GM21515 (cell line): ENCODE results near the gene NUDT3.
"Not testable (repeated sequence)": the region's sequence is repeated elsewhere in the genome, so short reads cannot be mapped to it uniquely, and the experiment has no call there.

Experiments
- ATAC-seq: cut with Tn5 transposase; IDR thresholded peaks from one replicate; pipeline ENCODE4 v1.9.1; 2021; ENCODE audit not compliant: unreplicated experiment

Gene NUDT3

DNA sequence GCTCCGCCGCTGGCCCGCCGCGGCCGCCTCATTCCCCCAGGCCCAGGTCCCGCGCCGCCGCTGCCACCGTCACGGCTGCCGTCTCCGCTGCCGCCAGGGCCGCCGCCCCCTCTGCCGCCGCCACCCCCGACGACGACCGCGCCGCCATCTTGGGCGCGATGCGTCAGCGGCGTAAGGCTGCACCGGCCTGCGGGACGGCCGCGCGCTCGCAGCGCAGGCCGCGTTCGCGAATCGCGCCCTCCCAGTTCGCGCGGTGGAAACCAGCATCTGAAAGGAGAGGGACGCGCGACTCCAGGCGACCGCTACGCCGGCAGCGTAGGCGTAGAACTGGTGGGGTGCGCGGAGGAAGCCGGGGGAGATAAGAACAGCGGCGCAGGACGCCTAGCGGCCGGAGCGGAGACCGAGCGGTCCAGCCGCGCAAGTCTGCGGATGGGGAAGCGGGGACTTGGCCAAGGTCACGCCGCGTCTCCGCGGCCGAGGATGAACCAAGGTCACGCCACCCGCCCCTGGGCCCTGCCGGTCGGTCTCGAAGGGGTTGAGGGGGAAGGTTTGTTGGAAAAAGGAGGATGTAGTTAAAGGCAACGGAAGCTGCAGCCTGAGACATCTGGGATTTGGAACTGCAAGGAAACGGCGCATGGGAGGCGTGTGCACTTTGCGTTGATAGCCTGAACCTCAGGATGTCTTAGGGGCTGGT lies at the start of gene NUDT3:
Gene NUDT3, minus strand, starts transcription at position 173 of the 694 bp plus-strand sequence. CDS start 307 bp downstream, outside the sequence.
- peak; percentile 88 for ATAC-seq

DNA sequence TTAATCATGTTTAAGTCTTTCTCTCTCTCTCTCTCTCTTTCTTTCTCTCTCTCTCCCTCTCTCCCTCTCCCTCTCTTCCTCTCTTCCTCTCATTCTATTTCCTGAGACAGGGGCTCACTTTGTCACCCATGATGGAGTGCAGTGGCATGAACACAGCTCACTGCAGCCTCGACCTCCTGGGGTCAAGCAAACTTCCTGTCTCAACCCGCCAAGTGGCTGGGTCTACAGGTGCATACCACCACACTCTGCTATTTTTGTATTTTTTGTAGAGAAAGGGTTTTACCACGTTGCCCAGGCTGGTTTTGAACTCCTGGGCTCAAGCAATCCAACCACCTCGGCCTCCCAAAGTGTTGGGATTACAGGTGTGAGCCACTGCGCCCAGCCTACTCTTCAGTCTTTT lies 49.1 kb upstream of the NUDT3 start:
- ATAC-seq: no peak

DNA sequence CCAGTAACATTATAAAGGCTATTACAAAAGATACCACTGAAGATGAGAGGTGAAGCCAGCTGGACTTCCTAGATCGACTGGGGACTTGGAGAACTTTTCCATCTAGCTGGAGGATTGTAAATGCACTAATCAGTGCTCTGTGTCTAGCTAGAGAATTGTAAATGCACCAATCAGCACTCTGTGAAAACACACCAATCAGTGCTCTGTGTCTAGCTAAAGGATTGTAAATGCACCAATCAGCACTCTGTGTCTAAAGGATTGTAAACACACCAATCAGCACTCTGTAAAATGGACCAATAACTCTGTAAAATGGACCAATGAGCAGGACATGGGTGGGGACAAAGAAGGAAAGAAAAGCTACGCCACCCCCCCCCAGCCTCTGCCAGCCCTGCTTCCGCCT lies 47.0 kb upstream of the NUDT3 start:
- ATAC-seq: no peak

DNA sequence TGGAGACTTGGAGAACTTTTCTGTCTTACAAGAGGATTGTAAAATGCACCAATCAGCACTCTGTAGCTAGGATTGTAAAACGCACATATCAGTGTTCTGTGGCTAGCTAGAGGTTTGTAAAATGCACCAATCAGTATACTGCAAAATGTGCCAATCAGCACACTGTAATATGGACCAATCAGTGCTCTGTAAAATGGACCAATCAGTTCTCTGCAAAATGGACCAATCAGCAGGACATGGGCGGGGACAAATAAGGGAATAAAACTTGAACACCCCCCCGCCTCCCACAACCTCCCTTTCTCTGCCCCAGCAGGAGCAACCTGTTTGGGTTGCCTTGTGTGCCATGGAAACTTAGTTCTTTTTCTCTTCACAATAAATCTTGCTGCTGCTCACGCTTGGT lies 46.2 kb upstream of the NUDT3 start:
- ATAC-seq: no peak

DNA sequence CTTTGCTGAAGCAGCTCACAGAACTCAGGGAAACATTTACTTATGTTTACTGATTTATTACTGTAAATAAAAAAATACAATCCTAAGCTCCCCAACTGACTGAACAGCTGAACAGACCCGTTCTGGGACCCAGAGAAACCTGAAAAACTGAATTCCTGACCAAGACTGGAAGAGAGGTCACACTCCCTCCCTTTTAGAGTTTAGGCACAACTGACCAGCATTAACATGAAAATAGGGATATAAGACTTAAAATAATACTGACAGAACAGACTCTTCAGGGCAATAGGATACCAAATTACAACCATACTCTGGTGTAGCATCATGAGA lies 45.1 kb upstream of the NUDT3 start:
- no peak for ATAC-seq

DNA sequence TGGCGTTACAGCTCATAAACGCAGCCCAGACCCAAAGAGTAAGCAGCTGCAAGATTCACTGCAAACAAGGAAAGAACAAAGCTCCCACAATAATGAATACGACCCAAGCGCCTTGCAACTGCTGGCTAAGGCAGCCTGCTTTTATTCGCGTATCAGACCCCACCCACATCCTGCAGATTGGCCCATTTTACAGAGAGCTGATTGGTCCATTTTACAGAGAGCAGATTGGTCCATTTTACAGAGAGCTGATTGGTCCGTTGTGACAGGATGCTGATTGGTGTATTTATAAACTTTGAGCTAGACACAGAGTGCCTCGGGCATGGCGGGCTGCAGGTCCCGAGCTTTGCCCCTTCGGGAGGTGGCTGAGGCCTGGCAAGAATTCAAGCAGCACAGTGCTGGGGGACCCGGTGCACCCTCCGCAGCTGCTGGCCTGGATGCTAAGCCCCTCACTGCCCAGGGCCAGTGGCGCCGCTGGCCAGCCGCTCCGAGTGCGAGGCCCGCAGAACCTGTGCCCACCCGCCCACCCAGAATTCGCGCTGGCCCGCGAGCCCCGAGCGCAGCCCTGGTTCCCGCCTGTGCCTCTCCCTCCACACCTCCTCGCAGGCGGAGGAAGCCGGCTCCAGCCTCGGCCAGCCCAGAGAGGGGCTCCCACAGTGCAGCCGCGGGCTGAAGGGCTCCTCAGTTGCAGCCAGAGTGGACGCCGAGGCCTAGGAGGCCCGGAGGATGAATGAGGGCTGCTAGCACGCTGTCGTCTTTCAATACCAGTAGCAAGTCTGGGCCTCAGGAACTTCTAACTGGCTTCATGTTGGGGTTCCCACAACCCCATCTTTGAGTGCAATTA lies 44.6 kb upstream of the NUDT3 start:
- ATAC-seq: no peak

DNA sequence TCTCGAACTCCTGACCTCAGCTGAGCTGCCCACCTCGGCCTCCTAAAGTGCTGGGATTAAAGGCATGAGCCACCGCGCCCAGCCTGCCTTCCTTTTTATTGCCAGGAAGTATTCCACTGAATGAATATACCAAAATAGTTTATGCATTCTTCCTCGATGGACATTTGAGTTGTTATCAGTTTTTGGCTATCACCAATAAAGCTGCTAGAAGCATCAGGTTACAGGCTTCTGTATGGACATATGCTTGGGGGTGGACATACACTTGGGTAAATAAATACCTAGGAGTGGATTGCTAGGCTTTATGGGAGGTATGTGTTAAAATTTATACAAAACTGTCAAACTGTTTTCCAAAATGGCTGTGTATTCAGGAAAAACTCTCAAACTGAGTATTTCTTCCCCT lies 43.4 kb upstream of the NUDT3 start:
- no peak for ATAC-seq

DNA sequence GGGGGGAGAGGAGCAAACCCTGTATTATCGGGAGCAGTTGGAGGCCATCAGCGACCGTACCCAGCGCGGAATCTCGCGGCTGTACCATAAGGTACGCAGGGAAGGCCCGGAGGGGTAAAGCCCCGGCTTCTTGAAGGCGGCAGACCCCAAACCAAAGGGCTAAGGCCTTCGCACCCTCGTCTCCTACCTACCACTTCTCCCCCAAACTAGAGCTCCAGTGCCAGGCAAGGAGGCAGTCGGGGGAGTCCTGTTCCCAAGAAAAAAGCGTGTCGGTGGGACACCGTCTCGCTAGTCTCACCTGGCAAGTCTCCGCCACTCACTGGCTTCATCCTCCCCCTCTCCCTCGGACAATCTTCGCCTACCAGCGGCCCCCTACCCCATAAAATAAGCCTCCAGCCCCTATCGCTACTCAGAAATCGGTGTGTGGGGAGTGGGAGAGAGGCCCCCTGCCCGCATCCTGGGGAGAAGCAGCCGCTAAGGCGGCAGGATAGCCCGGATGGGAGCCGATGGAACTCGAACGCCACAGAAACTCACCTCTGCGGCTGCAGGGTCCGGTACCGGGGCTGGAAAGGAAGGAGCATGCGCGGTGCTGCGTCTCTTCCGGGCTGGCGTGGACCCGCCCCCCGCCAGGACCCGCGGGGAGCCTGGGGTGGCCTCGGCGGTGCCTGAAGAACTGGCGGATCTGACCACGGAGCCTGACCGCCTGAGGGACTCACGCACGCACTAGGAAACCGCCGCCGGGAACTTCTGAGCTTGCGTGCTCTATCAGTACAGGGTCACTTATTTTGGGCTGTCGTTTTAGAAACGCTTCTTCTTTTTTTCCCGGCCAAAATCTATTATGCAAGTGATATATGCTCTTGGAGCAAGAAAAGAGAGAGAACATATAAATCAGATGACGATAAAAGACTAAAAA lies 33.3 kb upstream of the NUDT3 start, which contains the start of gene RPS10:
Gene RPS10, minus strand, starts transcription at position 572 of the 913 bp plus-strand sequence. CDS start 848 bp downstream, outside the sequence.
- ATAC-seq: peak; percentile 73

DNA sequence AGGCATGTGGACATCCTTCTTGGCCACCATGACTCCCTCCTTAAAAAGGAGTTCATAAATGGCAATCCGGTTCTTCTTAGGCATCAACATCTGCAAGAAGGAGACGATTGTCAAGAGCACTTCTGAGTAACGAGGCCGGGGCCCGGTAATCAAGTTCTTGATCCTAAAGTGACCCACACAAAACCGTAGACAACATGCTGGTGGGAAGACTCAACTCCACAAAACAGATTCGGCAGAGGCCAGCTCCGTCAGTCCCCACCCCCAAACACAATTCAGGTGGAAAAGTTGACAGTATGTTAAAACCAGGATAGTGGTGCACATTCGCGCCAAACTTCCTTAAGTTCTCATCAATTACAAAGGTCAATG lies 32.6 kb upstream of the NUDT3 start:
- ATAC-seq: no peak

DNA sequence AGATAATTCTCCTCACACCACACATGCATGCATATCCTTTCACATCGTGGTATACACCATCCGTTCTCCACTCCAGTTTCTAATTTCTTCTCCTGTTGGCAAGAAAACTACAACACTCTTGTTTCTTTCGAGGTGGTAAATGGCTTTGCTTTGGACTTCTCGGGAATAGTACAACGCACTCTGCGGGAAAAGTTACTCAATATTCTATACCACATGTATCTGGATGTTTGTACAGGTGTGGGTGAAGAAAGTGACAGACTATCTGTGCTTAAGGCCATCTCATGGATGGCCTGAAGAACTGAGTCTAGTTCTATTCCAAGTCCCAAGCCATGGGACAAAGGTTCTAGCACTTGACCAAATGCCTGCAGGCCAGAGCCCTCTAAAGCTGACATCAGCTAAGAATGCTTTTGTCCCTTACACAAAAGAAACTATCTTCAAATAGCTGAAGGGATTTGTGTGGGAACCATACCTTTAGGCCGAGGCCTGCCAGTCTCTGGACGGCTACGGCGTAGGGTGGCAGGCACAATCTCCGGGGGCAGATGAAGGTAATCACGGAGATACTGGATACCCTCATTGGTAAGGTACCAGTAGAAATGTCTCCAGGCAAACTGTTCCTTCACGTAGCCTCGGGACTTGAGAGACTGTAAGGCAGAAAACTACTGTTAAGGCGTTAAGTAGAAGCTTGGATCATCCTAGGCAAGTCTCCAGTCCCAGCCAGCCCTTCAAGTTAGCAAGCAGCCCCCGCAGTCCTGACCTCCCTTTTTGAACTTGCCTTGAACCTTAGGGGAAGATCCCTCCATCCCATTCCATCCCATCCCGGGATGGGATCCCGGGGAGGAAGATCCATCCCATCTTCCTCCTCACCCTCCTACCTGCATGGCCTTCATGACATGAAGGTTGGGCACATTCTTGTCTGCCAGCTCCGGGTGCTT lies 32.0 kb upstream of the NUDT3 start:
- ATAC-seq: no peak

DNA sequence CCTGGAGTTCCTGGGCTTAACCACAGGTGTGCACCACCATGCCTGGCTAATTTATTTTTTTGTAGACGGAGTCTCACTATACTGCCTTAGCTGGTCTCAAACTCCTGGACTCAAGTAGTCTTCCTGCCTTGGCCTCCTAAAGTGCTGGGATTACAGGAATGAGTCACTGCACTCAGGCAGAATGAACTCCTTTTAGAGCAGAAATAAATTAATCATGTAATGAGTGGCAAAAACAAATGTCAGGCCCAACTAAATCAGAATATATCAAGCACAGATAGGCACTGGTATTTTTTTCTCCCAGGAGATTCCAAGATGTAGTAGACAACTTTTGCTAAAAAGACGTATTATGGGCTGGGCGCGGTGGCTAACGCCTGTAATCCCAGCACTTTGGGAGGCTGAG lies 30.8 kb upstream of the NUDT3 start:
- ATAC-seq: no peak

DNA sequence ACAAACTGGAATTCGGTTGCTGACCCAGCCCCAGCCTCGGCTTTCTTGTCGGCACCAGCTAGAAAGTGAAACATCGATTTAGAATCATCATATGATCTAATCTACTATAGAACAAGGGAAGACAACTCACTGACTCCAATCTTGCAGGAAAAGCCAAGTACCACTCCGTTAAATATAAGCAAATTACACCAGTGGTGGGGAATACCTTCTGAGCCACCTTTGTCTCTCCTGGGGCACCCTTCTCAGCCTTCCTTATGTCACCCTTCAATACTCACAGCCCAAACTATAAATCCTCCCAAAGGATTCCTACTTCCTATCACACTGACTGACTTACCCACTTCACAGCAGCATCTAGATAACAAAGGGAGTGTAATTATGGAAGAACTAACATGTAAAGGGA lies 25.9 kb upstream of the NUDT3 start:
- no peak for ATAC-seq

DNA sequence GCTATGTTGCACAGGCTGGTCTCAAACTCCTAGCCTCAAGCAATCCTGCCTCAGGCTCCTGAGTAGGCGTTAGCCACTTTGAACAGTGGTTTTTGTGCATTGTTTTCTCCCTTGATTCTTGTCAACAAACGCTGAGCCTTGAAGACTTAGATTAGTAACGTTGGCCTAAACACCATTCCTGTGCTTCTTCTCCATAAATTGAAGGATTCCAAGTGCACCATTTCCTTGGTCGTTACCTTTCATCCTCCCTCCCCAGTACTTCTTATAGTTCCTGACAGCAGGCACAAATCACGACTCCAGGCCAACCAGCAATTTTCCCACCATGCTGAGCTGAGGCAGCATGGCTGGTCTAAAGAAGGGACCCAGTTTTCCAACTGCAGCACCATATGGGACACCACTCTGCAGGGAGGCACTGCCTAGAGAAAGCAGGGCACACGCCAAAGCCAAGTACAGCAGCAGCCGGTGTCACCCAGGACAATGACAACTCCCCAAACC lies 24.5 kb upstream of the NUDT3 start:
- no peak for ATAC-seq

DNA sequence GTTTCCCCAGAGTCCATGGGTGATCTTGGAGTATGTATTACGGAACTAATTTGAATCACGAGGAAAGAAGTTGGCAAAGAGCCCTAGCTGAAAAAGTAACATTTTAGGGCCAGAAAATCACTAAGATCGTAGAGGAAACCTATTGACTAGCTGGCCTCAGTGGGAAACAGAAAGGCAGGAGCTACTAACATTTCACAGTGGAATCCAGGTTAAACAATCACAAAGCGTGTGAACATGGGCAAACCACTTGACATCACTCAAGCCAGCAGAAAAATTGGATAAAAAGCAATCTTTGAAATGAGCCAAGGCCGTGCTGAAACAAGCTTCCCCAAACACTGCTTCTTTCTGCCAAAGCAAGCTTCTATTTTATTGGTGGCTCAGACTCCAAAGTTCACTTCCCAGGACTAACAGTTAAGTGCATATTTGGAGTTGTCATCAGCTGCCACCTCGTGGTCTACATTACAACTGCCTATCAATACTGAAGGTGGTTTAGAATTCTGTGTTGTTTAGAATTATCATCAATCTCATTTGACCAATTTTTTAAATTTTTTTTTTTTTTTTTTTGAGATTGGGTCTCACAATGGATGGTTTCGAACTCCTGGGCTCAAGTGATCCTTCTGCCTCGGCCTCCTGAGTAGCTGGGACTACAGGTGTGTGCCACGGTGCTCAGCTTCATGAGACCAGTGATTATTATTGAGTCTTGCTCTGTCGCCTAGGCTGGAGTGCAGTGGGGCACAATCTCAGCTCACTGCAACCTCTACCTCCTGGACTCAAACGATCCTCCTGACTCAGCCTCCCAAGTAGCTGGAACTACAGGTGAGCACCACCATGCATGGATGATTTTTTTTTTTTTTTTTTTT lies 22.8 kb upstream of the NUDT3 start:
- no peak for ATAC-seq

DNA sequence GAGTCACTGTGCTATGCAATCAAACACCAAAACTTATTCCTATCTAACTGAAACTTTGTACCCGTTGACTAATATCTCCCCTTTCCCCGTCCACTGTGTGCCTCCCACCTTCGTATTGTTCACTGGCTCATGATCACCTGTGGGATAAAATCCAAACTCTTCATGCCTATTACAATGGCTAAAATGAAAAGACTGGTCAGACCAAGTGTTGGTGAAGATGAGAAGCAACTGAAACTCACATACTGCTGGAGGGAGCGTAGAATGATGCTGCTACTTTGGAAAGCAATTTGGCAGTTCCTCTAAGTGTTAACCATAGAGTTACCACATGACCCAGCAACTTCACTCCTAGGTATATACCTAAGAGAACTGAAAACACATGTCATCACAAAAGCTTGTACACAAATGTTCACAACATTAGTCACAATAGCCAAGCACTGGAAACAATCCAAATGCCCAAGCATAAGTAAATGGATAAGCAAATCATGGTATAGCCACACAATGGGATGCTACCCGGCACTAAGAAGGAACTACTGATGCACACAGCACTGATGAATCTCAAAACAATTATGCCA lies 20.3 kb upstream of the NUDT3 start:
- no peak for ATAC-seq

DNA sequence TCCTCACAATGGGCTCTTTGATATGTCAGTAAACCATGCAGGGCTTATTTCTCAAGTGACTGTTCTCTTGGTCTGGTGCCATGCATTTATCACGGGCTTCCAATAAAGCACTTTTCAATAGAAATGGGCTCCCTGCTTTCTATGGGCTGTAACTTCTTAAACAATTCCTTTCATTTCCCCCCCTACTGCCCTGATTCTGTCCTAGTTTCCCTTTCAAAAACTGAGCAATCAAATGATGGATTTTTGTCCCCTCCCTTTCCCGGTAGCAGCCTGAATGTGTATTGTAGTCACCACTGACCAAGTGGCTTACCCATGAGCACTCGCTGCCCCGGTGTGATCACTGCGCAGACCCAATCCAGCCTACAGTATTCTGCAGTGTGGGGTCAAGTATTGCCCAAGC lies 19.5 kb upstream of the NUDT3 start:
- ATAC-seq: no peak

DNA sequence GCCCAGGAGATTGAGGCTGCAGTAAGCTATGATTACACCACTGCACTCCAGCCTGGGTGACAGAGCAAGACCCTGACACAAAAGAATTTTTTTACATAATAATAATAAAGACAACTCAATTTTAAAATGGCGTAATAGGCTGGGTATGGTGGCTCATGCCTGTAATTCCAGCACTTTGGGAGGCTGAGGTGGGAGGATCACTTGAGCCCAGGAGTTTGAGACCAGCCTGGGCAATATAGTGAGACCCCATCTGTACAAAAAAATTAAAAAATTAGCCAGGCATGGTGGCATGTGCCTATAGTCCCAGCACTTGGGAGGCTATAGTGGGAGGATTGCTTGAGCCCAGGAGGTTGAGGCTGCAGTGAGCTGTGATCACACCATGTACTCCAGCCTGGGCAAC lies 15.4 kb upstream of the NUDT3 start:
- ATAC-seq: not testable (repeated sequence)

DNA sequence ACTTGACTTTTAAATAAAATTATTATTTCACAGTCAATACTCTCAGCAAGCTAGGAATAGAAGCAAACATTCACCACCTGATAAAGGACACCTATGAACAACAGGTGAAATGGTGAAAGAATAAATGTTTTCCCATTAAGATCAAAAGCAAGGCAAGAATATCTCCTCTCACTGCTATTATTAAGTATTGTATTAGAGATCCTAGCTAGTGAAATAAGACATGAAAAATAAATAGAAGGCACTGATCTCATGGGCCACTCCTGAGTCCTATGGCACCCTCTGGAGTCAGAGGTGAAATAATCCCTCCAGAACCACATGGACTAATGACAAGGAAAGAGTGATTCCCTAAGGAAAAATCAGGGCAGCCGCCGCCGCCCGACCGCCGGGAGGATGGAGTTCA lies 4.0 kb upstream of the NUDT3 start:
- ATAC-seq: no peak

DNA sequence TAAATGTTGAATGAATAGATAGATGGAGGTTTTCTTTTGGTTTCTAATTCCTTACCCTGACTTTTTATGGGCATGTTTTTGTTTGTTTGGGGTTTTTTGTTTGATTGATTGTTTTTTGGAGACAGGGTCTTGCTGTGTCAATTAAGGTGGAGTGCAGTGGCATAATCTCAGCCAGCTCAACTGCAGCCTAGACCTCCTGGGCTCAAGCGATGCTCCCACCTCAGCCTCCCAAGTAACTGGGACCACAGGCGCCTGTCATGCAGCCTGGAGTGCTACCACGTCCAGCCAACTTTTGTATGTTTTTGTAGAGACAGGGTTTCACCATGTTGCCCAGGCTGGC lies 1.5 kb upstream of the NUDT3 start:
- no peak for ATAC-seq
